T-helper 2 cell treated with Interferon-gamma antibody and Interleukin-4, amounts not matched to agents 100 ng/mL and 5 ng/mL, for 36 hours (primary cell): ENCODE data around the gene TMEM87B. TPM values are rescaled to one million over a fixed set of nuclear protein-coding genes. Genes with fewer than 3 reads are reported as not detected.
"Not testable (repeated sequence)": the region's sequence is repeated elsewhere in the genome, so short reads cannot be mapped to it uniquely, and the experiment has no call there.

Experiments
- intact Hi-C: fragments of 100-400 bp; cut with micrococcal nuclease; formaldehyde crosslinking; loops from one replicate; pipeline ENCODE4 v1.15.1; 2023
- total RNA-seq: library from RNA; stranded (reverse); gene quantifications from 2 replicates; pipeline ENCODE4 v1.2.3, GENCODE V29; 2022

The TMEM87B gene
- total RNA-seq, 1 donor from 2014 or later: 18.3 TPM

DNA sequence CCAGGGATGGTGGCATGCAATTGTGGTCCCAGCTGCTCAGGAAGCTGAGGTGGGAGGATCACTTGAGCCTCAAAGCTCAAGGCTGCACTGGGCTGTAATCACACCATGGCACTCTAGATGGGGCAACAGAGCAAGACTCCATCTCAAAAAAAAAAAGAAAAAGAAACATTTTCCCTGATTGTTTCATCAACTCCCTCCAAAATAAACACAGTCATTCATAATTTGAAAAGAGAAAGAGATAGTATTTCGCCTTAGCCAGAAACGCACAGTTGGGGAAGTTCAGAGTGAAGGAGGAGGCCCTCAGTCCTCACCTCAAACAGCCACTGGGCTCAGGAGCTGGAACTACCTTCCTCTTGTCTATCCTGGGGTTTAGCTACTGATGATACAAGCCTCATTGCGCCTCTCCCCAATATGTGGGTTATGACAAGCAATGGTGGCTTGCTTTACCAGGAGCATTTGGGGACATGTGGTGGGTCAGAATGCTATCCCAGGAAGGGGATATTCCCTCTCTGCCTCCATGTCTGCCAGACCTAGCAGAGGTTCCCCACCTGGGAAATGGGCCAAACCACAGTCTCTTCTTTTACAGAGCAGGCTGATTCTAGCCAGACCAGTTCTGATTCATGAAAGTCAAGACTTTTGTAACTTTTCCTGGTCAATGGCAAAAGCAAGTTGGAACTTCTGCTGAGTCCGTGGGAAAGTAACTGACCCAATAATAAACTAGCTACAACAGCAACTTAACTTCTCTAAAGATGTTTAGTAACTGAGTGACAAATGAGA is 22.2 kb upstream of the TMEM87B start:
- intact Hi-C loops: no loop called here

GRCh38 chr2:112033600-112033999 is 21.5 kb upstream of the TMEM87B start:
- intact Hi-C loops: no loop called here

- intact Hi-C loops: no loop called here
Observed at GRCh38 chr2:112034924-112035323, 20.1 kb upstream of the TMEM87B start.

GRCh38 chr2:112035786-112036185 is 19.3 kb upstream of the TMEM87B start:
- intact Hi-C loops: no loop called here

DNA sequence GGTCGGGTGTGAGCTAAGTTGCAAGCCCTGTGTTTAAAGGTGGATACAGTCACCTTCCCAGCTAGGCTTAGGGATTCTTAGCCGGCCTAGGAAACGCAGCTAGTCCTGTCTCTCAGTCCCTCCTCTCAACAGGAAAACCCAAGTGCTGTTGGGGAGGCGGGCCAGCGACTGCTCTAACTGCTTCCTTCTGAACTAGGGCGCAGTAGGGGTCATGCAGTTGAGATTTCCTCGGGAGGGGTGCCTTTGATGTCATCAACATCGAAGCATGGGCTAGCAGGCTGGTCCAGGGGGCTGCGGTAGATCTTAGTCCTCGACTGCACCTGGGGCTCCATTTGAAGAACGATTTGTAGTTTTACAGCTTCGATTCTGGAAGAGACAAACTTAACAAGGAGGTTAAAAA is 15.5 kb upstream of the TMEM87B start:
- intact Hi-C loops: not testable (repeated sequence)

- intact Hi-C loops: not testable (repeated sequence)
Observed at GRCh38 chr2:112040066-112040465, 15.0 kb upstream of the TMEM87B start.

DNA sequence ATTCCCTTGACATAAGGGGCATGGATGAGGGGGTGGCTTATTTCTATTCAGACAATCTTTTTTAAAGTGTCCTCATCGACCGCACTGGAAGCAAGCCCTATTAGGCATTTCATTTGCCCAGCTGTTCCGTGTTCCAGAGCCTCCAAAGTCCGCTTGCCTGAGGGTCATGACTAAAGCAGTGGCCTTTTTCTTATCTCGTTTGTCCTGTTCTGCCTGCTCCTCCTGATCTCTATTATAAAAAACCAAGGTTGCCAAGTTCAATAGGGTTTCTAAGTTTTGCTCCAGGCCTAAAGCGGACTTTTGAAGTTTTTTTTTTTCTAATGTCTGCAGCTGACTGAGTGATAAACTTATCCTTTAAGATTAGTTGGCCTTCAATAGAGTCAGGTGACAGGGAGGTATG is 13.6 kb upstream of the TMEM87B start:
- intact Hi-C loops: not testable (repeated sequence)

- intact Hi-C loops: no loop called here
Observed at GRCh38 chr2:112045446-112046014, 9.5 kb upstream of the TMEM87B start.

DNA sequence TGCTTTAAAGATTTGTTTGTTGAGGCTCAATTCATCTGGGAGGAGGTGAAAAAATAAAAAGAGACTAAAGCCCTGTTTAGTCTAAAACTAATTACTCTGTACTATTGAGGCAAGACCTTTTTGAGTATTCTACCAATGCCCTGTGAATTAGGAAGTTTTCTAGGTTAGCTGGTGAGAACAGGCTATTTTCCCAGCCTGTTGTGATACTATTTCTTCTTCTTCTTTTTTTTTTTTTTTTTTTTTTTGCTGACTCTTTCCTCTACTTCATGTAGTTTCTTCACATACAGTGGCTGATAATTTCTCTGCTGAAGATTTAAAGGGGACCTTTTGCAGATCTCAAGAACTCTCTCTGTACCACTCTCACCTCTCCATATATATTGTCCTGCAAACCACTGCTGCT is 8.8 kb upstream of the TMEM87B start:
- intact Hi-C loops: no loop called here

DNA sequence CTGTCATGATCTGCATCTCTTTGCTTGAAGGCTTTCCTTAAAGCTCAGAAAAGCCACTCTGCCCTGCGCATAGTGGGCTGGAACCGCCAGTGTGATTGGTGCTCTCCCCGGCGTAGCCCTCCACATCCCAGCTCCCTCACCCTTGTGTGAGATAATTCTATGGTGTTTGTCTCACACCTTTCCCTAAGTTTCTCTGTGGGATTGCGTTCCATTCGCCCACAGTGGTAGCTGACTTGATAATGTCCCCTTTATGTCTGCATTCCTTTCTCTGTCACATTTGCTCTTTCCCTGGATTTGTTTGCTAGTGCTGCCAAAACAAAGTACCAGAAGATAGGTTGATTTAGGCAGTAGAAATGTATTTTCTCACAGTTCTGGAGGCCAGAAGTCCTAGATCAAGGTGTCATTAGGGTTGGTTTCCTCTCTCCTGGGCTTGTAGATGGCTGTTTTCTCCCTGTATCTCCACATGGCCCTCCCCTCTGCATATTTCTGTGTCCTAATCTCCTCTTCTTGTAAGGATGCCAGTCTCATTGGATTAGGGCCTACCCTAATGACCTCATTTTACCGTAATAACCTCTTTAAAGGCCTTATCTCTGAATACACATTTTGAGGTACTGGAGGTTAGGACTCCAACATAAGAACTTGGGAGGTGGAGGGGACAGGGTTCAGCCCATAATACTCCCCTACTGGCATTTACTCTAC is 7.4 kb upstream of the TMEM87B start:
- intact Hi-C loops: loop anchor here (1.0 kb wide), 1 partner anchor 160 kb away; no protein-coding TSS in a partner anchor

- intact Hi-C loops: loop anchor here (1.0 kb wide), 1 partner anchor 161 kb away; no protein-coding TSS in a partner anchor
Observed at GRCh38 chr2:112048236-112048592, 6.9 kb upstream of the TMEM87B start.

GRCh38 chr2:112048887-112049286 is 6.2 kb upstream of the TMEM87B start:
- intact Hi-C loops: loop anchor here (1.0 kb wide), 1 partner anchor 162 kb away; no protein-coding TSS in a partner anchor

DNA sequence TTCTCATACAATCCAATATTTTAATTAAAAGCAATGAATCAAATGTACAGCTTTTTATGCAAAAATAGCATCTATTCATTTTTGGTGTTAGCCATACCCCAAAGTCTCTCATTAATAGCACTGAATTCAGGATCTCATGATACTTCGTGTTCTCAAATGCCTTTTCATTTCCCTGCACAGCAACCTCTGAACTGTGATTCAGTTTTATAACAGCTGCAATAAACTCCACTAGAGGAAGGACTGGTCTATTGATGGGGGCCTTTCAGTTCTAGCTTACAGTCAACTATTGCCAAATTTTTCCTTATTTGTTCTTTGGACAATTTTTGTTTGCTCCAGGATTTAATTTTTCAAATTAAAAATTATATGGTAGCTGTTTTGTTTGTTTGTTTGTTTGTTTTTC is 4.8 kb upstream of the TMEM87B start:
- intact Hi-C loops: loop anchor here (5.0 to 10.0 kb wide), 5 partner anchors 382 to 1376 kb away; partner anchors contain the start of genes BCL2L11, BUB1, CKAP2L and RGPD8

- intact Hi-C loops: loop anchor here (1.0 to 10.0 kb wide), 8 partner anchors 169 to 1379 kb away; partner anchors contain the start of genes ANAPC1, BCL2L11, BUB1 and CHCHD5
Observed at GRCh38 chr2:112053917-112054846, 887 bp upstream of the TMEM87B start.

DNA sequence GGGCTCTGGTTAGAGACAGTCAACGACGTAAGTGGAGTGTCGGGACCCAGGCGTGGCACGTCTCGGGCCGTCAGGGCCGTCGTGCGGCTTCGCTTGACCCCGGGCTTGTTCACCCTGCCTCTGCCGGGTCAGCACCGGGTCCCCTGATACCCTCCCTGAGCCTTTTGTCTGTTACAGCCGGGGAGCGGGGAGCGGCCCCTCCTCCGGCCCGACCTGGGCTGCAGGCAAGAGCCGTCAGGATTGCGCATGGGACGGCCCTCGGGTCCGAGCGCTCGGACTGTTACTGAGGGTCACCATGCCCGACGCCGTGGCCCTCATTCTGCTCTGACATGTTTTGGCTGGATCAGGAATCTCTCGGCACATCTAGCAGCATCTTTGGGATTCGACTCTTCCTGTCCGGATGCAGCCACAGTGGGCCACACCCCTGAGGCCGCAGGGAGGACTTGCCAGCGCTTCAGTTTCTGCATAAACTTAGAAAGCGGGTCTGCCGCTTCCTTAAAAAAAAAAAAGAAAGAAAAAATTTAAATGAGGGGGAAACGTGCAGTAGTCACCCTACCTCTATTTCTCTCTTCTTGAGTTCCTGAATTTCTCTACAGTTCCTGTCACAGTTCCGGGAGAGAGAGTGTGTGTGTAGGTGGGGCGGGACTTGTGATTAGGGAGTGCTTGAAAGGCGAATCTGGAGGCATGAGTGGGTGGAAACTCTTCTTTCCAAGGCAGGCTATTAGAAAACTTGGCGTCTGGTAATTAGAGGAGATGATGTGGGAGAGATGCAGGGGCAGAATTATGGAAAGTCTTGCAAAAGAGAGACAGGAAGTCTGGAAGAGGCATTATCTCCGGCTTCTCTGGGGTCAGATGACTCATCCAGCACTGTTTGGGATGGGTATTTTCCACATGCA is 909 bp downstream of the TMEM87B start:
- intact Hi-C loops: loop anchor here (1.0 to 10.0 kb wide), 11 partner anchors 36 to 1381 kb away; partner anchors contain the start of genes ANAPC1, BCL2L11, BUB1 and CKAP2L

GRCh38 chr2:112056626-112056987 is 1.5 kb downstream of the TMEM87B start:
- intact Hi-C loops: loop anchor here (5.0 to 10.0 kb wide), 6 partner anchors 36 to 1382 kb away; partner anchors contain the start of genes BCL2L11, BUB1, CKAP2L and SLC20A1

DNA sequence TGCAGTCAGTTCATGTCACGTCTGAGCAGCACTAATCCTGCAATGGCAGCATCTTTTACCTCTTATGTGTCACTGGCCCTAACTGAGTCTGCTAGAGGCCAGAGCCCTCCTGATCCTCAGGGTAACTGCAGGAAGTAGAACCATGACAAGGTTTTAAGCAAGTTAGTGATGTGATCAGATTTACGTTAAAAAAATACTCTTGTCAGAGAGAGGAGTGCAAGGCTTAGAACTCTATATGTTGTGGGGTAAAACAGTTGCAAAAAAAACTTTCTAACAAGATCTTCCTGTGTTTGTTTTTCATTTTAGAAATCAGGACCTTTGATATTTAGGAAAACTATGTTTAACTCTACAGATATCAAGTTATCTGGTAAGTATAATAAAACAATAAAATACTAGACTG is 4.6 kb downstream of the TMEM87B start:
- intact Hi-C loops: loop anchor here (5.0 to 10.0 kb wide), 6 partner anchors 33 to 1385 kb away; partner anchors contain the start of genes BCL2L11, BUB1, CKAP2L and SLC20A1

GRCh38 chr2:112061299-112061698 is 6.2 kb downstream of the TMEM87B start:
- intact Hi-C loops: no loop called here

DNA sequence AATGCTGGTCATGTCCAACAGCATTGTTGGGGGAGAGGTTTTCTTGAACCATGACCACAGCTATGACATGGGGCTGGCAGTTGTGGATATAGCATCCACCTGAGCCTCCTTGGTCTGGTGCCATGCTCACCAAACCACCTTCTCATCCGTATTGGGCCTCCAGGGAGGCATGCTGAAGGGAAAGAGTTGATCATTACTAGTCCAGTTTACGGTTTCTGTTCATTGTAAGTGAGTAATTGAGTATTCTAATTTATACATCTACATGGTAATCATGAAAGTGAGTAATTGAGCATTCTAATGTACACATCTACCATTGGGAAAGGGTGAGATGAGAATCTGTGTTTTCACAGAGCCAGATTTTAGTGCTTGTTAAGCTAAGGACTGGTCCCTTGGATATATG is 6.8 kb downstream of the TMEM87B start:
- intact Hi-C loops: no loop called here

DNA sequence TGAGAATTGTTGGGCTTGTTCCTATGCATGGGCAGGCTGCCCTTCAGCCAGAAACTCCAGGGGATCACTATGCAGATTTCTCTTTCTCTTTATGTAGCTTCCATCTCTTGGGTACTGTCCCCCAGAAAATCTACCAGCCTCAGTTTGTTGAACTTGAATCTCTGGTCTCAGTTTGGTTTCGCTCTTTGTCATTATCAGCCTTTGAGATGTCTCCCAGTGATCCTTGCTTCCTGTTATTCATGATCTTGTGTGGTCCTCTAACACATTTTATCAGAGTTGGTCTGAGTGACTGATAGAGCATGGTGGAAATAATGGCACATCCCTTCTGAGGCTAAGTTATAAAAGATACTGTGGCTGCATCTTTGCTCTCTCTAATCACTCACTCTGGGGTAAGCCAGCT is 7.8 kb downstream of the TMEM87B start:
- intact Hi-C loops: no loop called here
